Uterus (tissue), 4 donors: ENCODE results near the gene FAM174C. TPM values are rescaled to one million over a fixed set of nuclear protein-coding genes. Genes with fewer than 3 reads are reported as not detected.

Source experiments
- DNase-seq, 2 donors: peaks; one replicate each; pipeline ENCODE4 v3.0.0-alpha.2; 2019 to 2020
- H3K27ac ChIP-seq, 2 donors: fragments of 200-600 bp; sonication (generic); 1 replicate in 1 of 2; 2 replicates in 1 of 2; pipeline ENCODE4 v1.5.1; 2016 to 2018
- H3K27me3 ChIP-seq, 2 donors: fragments of 200-600 bp; sonication (generic); one replicate each; pipeline ENCODE4 v1.5.1; 2018 to 2019; ENCODE audit warnings: control low read depth in 1 of 2
- H3K36me3 ChIP-seq, 2 donors: fragments of 200-600 bp; sonication (generic); one replicate each; pipeline ENCODE4 v1.5.1; 2019; ENCODE audit warnings: control low read depth in 1 of 2
- H3K4me1 ChIP-seq, 2 donors: fragments of 200-600 bp; sonication (generic); one replicate each; pipeline ENCODE4 v1.5.1; 2018 to 2019; ENCODE audit warnings: control low read depth in 1 of 2
- H3K4me3 ChIP-seq, 2 donors: fragments of 200-600 bp; sonication (generic); 1 replicate in 1 of 2; 2 replicates in 1 of 2; pipeline ENCODE4 v1.5.1; 2018 to 2019; ENCODE audit warnings: mild to moderate bottlenecking in 1 of 2
- H3K9me3 ChIP-seq, 2 donors: fragments of 200-600 bp; sonication (generic); one replicate each; pipeline ENCODE4 v1.5.1; 2019; ENCODE audit warnings: control low read depth in 1 of 2
- CTCF ChIP-seq, 4 experiments: fragments of 200-600 bp in 2 of 4; fragments of 450-650 bp in 2 of 4; sonication (generic) in 2 of 4; IDR thresholded peaks; one replicate each; pipeline ENCODE4 v1.5.1; 2016 to 2019; ENCODE audit warnings: antibody characterized with exemption in 4 of 4, mild to moderate bottlenecking in 2 of 4, moderate library complexity in 1 of 4
- POLR2A ChIP-seq, 2 donors: fragments of 450-650 bp; IDR thresholded peaks; one replicate each; pipeline ENCODE4 v1.6.1; 2016; ENCODE audit warnings: antibody characterized with exemption in 2 of 2, mild to moderate bottlenecking in 1 of 2, moderate library complexity in 1 of 2
- intact Hi-C: fragments of 100-400 bp; cut with DNase I; formaldehyde crosslinking; loops from one replicate; pipeline ENCODE4 v1.15.1; 2023; ENCODE audit warnings: low total_unique reads
- total RNA-seq, 4 donors: library from RNA; depleted of rRNA in 3 of 4; stranded (reverse); fragments of >200 nt in 3 of 4; gene quantifications; one replicate each; pipeline versions ENCODE4 v1.1.0 to v1.2.4, GENCODE V29; 2014 to 2023
- donor health status: DM: yes; HTN: yes; CAD: no.

The FAM174C gene
- total RNA-seq, 4 donors from 2014 or later: 2.1 to 24.3 (median 7.1) TPM

DNA sequence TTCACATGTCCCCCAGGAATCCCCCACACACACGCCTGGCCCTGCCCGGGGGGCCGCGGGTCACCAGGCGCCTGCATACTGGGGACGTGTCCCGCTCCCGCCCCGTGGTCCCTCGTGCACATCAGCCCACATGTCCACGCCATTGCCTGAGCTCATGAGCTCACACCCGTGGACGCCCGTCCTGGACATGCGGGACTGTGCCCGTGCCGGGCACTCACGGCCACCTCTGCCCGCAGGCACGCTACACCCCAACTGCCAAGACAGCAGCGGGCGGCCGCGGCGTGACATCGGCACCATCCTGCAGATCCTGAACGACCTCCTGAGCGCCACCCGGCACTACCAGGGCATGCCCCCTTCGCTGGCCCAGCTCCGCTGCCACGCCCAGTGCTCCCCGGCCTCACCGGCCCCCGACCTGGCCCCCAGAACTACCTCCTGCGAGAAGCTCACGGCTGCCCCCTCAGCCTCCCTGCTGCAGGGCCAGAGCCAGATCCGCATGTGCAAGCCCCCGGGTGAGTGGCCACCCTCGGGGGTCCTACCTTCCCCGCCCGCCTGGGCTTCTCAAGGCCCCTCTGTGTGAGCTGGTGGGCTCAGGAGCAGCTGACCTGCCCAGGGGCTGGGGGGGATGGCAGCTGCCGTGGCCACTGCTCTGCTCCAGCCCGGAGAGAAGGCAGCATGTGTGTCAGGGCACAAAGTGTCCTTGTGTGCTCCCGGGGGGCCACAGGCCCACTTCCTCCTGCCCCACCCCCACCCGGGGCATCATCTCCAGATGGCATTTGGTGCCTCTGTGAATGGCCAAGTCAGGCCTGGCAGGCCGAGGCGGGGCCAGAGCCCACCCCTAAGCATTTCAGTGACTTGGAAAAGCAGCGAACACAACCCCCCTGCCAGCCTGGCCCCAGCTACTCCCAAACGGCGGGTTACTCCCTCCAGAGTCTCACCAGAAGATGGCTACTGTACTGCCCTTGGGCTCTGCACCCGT, 19.9 kb upstream of the FAM174C start:
- H3K9me3 ChIP-seq: no peaks in the 10 kb centered on the region
- intact Hi-C loops: no loop called here
- no peak for DNase-seq
- no peak overlapping the region for H3K4me3 ChIP-seq
- H3K4me1 ChIP-seq: peaks cover 10 to 53% of the 10 kb centered on the region in 2 donors
- H3K27ac ChIP-seq: peak overlapping the region; percentile 96 to 98
- no peaks in the 10 kb centered on the region for H3K27me3 ChIP-seq
- TF ChIP-seq CTCF (IDR thresholded peaks at IDR 0.05) (no peak), POLR2A (IDR thresholded peaks at IDR 0.05) (no peak)
- no peaks in the 10 kb centered on the region for H3K36me3 ChIP-seq

DNA sequence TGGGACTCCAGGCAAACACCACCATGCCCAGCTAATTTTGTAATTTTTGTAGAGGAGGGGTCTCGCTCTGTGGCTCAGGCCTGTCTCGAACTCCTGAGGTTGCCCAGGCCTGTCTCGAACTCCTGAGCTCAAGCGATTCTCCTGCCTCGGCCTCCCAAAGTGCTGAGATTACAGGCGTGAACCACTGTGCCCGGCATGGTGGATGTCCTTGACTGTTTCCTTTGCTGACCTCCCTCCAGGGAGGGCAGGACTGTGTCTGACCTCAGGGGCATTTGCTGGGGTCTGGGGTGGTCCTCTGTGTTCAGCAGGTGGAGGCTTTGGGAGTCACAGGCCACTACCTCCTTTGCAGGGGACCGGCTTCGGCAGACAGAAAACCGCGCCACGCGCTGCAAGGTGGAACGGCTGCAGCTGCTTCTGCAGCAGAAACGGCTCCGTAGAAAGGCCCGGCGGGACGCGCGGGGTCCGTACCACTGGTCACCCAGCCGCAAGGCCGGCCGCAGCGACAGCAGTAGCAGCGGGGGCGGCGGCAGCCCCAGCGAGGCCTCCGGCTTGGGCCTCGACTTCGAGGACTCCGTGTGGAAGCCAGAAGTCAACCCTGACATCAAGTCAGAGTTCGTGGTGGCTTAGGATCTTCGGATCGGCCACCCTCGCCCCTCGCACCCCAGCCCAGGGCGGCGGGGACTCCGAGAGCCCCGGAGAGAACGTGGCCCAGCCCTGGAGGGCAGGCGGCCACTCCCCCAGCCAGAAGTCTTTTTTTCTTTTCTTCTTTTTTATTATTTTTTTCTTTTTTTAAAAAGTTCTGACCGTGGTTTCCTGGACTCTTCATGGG, 18.5 kb upstream of the FAM174C start:
- no peak for DNase-seq
- TF ChIP-seq CTCF (IDR thresholded peaks at IDR 0.05): no peak
- no peak for TF ChIP-seq POLR2A (IDR thresholded peaks at IDR 0.05)
- Histone ChIP-seq H3K36me3 (no peaks in the 10 kb centered on the region), H3K4me3 (no peak overlapping the region), H3K27me3 (no peaks in the 10 kb centered on the region), H3K4me1 (peaks cover 12 to 54% of the 10 kb centered on the region in 2 donors), H3K27ac (peak overlapping the region; percentile 94 to 95), H3K9me3 (no peaks in the 10 kb centered on the region)
- intact Hi-C loops: no loop called here

GRCh38 chr19:1257475-1258162, 17.7 kb upstream of the FAM174C start:
- no peak for DNase-seq
- Histone ChIP-seq H3K36me3 (no peaks in the 10 kb centered on the region), H3K27ac (peak overlapping the region; percentile 94 to 95), H3K4me1 (peaks cover 12 to 62% of the 10 kb centered on the region in 2 donors), H3K4me3 (no peak overlapping the region), H3K9me3 (no peaks in the 10 kb centered on the region), H3K27me3 (no peaks in the 10 kb centered on the region)
- TF ChIP-seq POLR2A (IDR thresholded peaks at IDR 0.05) (no peak), CTCF (IDR thresholded peaks at IDR 0.05) (no peak)
- intact Hi-C loops: no loop called here

- no peaks in the 10 kb centered on the region for H3K36me3 ChIP-seq
- intact Hi-C loops: no loop called here
- peak overlapping the region; percentile 94 to 95 for H3K27ac ChIP-seq
- H3K4me3 ChIP-seq: no peak overlapping the region
- no peaks in the 10 kb centered on the region for H3K9me3 ChIP-seq
- H3K4me1 ChIP-seq: peaks cover 12 to 64% of the 10 kb centered on the region in 2 donors
- TF ChIP-seq POLR2A (IDR thresholded peaks at IDR 0.05) (no peak), CTCF (IDR thresholded peaks at IDR 0.05) (no peak)
- DNase-seq: no peak
- no peaks in the 10 kb centered on the region for H3K27me3 ChIP-seq
Measured at GRCh38 chr19:1258163-1258492, 17.2 kb upstream of the FAM174C start.
